Measurements from ENCODE around the gene IGSF11.

GRCh38 chr3:118882353-118882947 is 152.2 kb downstream of the IGSF11 start:
- TF ChIP-seq EZH2 (IDR thresholded peaks at IDR 0.05; ENCODE audit: insufficient read depth, low read length) (no peak), CTCF (IDR thresholded peaks at IDR 0.05; ENCODE audit: insufficient read depth, low read depth, low read length) (peak; percentile 72)
